ENCODE measurements around the gene KIF26B.
"Not testable (repeated sequence)": the region's sequence is repeated elsewhere in the genome, so short reads cannot be mapped to it uniquely, and the experiment has no call there.

Gene KIF26B

DNA sequence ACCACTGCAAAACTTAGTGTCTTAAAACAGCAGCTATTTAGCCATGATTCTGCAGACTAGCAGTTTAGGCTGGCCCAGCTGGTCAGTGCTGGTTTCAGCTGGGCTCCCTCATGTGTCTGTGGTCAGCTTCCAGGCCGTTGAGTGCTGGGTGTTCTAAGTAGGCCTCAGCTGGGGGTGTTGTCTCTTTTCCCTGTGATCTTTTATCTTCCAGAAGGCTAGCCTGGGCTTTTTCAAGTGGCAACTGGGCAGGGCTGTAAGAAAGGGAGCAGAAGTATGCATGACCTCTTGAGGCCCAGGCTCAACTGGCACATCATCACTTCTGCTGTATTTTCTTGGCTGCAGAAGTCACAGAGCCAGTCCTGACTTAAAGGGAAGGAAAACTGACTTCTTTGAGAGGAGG is 136.1 kb downstream of the KIF26B start:
- DNase-seq = no peak

DNA sequence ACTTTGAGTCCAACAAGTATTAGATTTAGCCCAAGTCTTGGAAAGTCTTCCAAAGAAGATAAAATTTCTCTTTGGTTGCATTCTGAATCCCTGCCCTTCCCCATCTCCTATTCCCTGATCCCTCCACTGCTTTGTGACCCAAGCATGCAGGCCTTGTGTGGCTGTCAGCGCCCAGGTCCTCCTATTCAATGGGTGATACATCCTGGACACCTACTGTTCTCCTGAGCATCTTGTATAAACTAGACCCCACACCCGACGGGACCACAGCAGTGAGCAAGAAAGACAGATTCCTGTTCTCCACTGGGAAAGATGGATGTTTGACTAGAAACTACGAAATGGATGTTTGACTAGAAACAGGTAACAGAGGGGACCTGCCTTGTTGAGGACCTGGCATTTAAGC is 136.6 kb downstream of the KIF26B start:
- no peak for DNase-seq

GRCh38 chr1:245292141-245292540 is 137.4 kb downstream of the KIF26B start:
- no peak for DNase-seq

GRCh38 chr1:245292553-245292952 is 137.8 kb downstream of the KIF26B start:
- no peak for DNase-seq

GRCh38 chr1:245294020-245294419 is 139.2 kb downstream of the KIF26B start:
- no peak for DNase-seq

- no peak for DNase-seq
These were observed 144.0 kb downstream of the KIF26B start for GRCh38 chr1:245298781-245299180.

DNA sequence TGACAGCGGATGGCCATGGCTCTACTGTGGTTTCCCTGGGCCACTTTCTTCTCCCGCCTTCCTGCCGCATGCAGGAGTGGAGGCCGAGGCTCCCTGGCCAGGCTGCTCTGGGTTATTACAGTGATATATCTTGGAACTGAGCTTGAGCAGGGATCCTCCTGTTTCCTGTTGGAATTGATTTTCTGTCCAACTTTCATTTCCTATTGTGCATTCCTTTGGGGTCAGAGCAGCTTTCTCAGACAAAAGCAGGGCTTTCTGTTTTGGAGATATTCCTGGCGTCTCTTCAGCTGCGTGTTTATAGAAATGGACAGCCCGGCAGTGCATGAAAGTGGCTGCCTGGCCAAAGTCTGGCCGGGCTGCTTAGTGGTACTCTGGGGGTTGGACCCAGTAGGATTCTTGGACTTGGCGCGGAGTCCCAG is 146.4 kb downstream of the KIF26B start:
- DNase-seq = no peak

GRCh38 chr1:245301921-245302320 is 147.1 kb downstream of the KIF26B start:
- no peak for DNase-seq

GRCh38 chr1:245304698-245305097 is 149.9 kb downstream of the KIF26B start:
- no peak for DNase-seq

- DNase-seq = no peak
These were observed 151.2 kb downstream of the KIF26B start for GRCh38 chr1:245306020-245306419.

DNA sequence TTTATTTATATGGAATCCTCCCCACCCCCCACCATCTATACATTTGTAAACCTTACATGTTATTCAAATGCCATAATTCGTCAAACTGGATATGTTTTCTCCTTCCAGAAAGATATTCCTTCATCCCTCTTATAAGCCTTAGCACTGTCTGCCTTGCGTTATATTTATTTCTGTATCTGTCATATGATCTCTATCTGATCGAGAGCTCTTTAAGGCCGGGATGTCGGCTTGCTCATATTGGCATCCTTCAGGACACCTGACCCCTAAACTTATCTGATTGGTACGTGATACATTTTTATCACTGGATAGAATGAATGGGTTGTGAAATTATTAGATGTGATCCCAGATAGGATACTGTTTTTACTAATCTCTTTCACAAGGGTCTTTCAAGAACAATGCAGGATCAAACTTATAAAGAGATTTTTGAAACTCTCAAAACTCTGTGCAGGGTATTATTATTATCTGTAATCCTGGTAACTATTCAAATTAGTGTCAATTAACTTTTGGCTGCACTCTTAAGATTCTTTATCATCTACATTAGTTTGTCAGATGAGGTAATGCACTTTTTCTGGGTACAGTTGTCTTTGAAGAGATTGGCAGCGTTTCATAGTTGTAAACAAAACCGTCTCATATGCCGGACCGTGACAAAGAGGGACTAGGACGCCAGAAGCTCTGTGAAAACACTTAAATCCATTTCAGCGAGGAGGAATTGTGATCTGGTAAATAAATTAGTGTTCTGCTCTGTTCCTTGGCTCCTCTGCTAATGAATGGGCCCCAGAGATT is 152.0 kb downstream of the KIF26B start:
- DNase-seq = no peak

DNA sequence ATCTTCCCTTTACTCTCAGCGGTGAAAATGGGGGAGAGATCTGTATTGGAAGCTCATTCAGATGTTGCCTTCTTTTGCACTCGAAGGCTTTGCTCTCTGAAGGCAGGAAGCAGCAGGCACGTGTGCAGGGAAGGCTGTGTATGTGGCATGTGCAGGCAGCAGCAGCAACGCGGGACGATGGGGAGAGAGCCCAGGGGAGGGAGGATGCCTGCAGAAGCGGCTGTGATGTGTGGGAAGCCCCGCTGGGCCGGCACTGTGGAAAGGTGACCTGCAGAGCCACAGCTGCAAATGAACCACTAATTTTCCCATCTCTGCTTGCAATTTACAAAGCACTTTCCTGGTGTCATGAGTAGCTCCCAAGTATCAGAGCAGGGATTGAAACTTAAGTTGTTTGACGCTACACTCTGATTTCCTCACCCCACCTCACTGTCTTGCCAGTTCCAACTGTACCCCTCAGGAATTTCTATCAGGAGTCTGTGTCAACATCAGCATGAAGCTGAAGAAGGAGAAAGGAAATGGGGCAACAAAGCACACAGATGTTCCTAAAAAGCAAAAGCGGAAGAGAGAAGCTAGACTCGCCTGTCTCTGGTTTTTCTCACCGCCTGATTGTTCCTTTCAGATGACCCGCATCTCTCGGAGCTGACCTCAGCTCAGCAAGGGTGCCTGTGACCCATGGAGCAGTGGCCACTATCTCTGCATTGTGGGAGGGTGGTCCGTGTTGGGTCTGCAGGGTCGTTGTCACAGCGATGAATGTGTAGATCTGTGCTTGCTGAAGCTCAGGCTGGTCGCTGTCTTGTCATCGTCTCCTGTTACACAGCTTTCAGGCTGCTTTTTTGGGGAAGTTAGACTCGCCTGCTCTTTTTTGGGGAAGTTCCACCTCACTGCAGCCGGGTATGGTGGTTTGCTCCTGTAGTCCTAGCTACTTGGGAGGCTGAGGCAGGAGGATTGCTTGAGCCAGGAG is 156.1 kb downstream of the KIF26B start:
- no peak for DNase-seq

GRCh38 chr1:245311887-245312536 is 157.2 kb downstream of the KIF26B start:
- no peak for DNase-seq

- DNase-seq = no peak
These were observed 158.8 kb downstream of the KIF26B start for GRCh38 chr1:245313576-245313975.

GRCh38 chr1:245316784-245317183 is 162.0 kb downstream of the KIF26B start:
- no peak for DNase-seq

- DNase-seq = no peak
These were observed 162.4 kb downstream of the KIF26B start for GRCh38 chr1:245317217-245317616.

- no peak for DNase-seq
These were observed 164.3 kb downstream of the KIF26B start for GRCh38 chr1:245319094-245319493.

DNA sequence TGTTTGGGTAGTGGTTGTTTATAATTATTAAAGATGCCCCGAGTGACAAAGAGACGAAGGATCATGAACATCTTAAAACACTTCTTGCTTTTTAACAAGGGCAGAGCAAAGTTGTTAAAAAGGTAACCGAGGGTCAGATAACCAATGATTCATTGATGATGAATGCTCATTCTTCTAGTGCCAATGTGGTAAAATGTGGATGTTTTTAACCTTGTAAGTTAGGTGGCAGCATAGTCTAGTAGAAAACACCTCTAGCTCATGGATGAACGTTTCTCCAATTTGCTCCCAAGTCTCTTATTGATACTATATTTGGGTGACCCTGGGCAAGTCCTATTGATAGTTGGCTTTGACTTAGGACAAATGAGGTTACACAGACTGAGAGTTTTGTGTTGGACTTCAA is 167.9 kb downstream of the KIF26B start:
- DNase-seq = no peak

DNA sequence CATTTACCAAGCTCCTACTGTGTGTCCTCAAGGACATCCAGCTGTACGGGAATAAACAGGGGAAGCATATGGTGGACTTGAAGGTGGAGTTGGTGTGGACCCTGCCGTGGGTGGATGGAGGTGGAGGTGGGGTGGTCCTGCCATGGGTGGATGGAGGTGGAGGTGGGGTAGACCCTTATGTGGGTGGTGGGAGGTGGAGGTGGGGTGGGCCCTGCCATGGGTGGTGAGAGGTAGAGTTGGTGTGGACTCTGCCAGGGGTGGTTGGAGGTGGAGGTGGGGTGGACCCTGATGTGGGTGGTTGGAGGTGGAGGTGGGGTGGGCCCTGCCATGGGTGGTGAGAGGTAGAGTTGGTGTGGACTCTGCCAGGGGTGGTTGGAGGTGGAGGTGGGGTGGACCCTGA is 169.0 kb downstream of the KIF26B start:
- DNase-seq = not testable (repeated sequence)

- DNase-seq = no peak
These were observed 171.4 kb downstream of the KIF26B start for GRCh38 chr1:245325922-245326795.

GRCh38 chr1:245327360-245327759 is 172.6 kb downstream of the KIF26B start:
- DNase-seq = no peak

DNA sequence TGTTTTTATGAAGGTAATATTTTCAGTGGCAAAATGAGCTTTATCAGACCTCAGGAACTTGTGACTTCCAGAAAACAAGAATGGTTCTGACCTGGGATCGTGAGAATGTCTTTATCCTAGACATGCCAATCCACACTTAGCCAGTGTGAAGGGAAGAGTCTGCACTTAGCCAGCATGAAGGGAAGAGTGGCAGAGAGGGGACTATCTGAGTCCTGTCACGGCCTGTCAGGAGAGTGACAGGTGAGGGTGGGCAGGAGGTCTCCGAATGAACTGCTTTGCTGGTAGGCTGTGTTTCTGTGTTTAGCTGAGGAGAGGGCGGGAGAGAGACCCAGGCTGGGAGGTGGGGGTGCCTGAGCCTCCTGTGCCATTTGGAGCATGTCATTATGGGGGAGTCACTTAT is 173.1 kb downstream of the KIF26B start:
- no peak for DNase-seq

Data from activated CD4-positive, alpha-beta T cell treated with anti-CD3 and anti-CD28 coated beads, Interleukin-2, amount 50 U/mL, for 4 hours (primary cell).